Erythroblast (primary cell): ENCODE data around the gene MIB1.

Experiments used
- GATA1 ChIP-seq: IDR thresholded peaks from 2 replicates; pipeline ENCODE4 v1.6.1; 2011; ENCODE audit warnings: low read depth, mild to moderate bottlenecking, control low read depth, low read length, moderate library complexity
- POLR2A ChIP-seq: IDR thresholded peaks from 2 replicates; pipeline ENCODE4 v1.6.1; 2011; ENCODE audit warnings: mild to moderate bottlenecking, low read length

- TF ChIP-seq POLR2A (peak; percentile 76), GATA1 (no peak)
Measured at GRCh38 chr18:21704603-21705364, 35.8 kb upstream of the MIB1 start, which contains the start of gene ABHD3.
